Lower leg skin (tissue), 3 donors: ENCODE data around the gene GCLC.

Experiments used
- CTCF ChIP-seq, 3 donors: fragments of 450-650 bp; IDR thresholded peaks; one replicate each; pipeline ENCODE4 v1.5.1; 2016; ENCODE audit warnings: antibody characterized with exemption in 3 of 3, mild to moderate bottlenecking in 3 of 3, moderate library complexity in 2 of 3
- POLR2A ChIP-seq, 2 donors: fragments of 450-650 bp; IDR thresholded peaks; one replicate each; pipeline ENCODE4 v1.6.1; 2016 to 2017; ENCODE audit warnings: antibody characterized with exemption in 2 of 2, mild to moderate bottlenecking in 1 of 2, moderate library complexity in 1 of 2

GRCh38 chr6:53520320-53520928, 24.5 kb downstream of the GCLC start:
- TF ChIP-seq CTCF (IDR thresholded peaks at IDR 0.05): no peak
- TF ChIP-seq POLR2A (IDR thresholded peaks at IDR 0.05): no peak
